ENCODE results near the gene MELTF. TPM values are rescaled to one million over a fixed set of nuclear protein-coding genes. Genes with fewer than 3 reads are reported as not detected.
A peak's percentile ranks its signal among the peaks of the same experiment; 100 is the strongest.

Gene MELTF
- total RNA-seq, 1 experiment from 2014 or later, result 0.07 TPM

- H3K4me2 ChIP-seq (ENCODE audit: low read depth, low read length, poor library complexity, severe bottlenecking), result peak overlapping the region; percentile 87
- DNase-seq, result peak; percentile 73
- H3K9ac ChIP-seq (ENCODE audit: low read length), result peak overlapping the region; percentile 80
- no peaks in the 10 kb centered on the region for H3K36me3 ChIP-seq (ENCODE audit: insufficient read depth, low read length)
- H3K4me3 ChIP-seq (ENCODE audit: low read length), result peak overlapping the region; percentile 66
- H4K20me1 ChIP-seq (ENCODE audit: insufficient read depth, low read depth, low read length), result no peaks in the 10 kb centered on the region
- no peaks in the 10 kb centered on the region for H3K9me3 ChIP-seq (ENCODE audit: low read length)
- H3K9me2 ChIP-seq (replicated peaks; ENCODE audit: insufficient read depth, low read length), result no peaks in the 10 kb centered on the region
- H3K79me2 ChIP-seq (ENCODE audit: low read length), result no peaks in the 10 kb centered on the region
- peak overlapping the region; percentile 63; the same call in 1 of the 2 replicates for H2AFZ ChIP-seq (ENCODE audit: low read length)
- no peak overlapping the region for H3K27ac ChIP-seq (ENCODE audit: low read length)
- H3K4me1 ChIP-seq (ENCODE audit: low read length), result peaks cover 22% of the 10 kb centered on the region
- no peaks in the 10 kb centered on the region for H3K27me3 ChIP-seq (ENCODE audit: low read length)
These were observed 25.9 kb downstream of the MELTF start for GRCh38 chr3:197003461-197004385.

DNA sequence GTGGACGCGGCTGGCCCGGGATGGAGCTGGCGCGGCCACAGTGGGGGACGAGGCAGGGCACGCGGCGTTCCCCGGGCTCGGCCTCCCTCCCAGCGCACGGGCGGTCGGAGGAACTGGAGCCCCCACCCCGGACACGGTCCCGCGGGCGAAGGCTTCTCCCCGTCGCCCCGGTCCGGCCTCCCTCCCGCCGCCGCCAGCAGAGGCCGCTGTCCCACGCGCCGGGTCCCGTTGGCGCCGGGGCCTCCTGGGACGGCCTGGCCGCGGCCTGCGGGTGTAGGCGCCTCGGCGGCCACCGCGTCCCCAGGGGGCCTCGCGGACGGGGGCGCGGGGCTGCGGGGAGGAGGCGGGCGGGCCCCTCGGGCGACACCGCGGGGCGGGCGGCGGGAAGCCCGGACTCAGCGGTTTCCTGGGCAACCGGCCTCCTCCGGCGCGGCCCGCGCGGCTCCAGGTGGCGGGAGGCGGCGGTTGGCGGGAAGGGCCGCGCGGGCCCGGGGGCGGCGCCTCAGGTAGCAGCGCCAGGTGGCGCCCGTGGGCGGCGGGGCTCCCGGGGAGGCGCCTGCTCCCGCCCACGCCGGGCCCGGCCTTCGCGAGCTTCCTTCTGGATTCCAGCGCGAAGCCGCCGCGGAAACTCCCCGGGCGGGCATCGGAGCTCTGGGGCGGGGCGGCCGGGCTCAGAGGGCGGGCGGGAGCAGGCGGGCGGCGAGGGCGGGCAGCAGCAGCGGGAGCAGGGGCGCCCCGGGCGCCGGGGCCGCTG lies 26.7 kb downstream of the MELTF start:
- Histone ChIP-seq H2AFZ (ENCODE audit: low read length) (peak overlapping the region; percentile 96), H4K20me1 (ENCODE audit: insufficient read depth, low read depth, low read length) (no peaks in the 10 kb centered on the region), H3K27me3 (ENCODE audit: low read length) (no peaks in the 10 kb centered on the region), H3K4me3 (ENCODE audit: low read length) (peak overlapping the region; percentile 77), H3K4me2 (ENCODE audit: low read depth, low read length, poor library complexity, severe bottlenecking) (peak overlapping the region; percentile 87), H3K9me3 (ENCODE audit: low read length) (no peaks in the 10 kb centered on the region), H3K9me2 (replicated peaks; ENCODE audit: insufficient read depth, low read length) (no peaks in the 10 kb centered on the region), H3K79me2 (ENCODE audit: low read length) (no peaks in the 10 kb centered on the region), H3K4me1 (ENCODE audit: low read length) (peaks cover 22% of the 10 kb centered on the region), H3K27ac (ENCODE audit: low read length) (no peak overlapping the region), H3K36me3 (ENCODE audit: insufficient read depth, low read length) (no peaks in the 10 kb centered on the region), H3K9ac (ENCODE audit: low read length) (peak overlapping the region; percentile 80)
- DNase-seq, result peak; percentile 89

GRCh38 chr3:197001972-197002700 lies 27.5 kb downstream of the MELTF start:
- Histone ChIP-seq H3K4me2 (ENCODE audit: low read depth, low read length, poor library complexity, severe bottlenecking) (peak overlapping the region; percentile 87), H2AFZ (ENCODE audit: low read length) (peak overlapping the region; percentile 96), H4K20me1 (ENCODE audit: insufficient read depth, low read depth, low read length) (no peaks in the 10 kb centered on the region), H3K9me3 (ENCODE audit: low read length) (no peaks in the 10 kb centered on the region), H3K36me3 (ENCODE audit: insufficient read depth, low read length) (no peaks in the 10 kb centered on the region), H3K9me2 (replicated peaks; ENCODE audit: insufficient read depth, low read length) (no peaks in the 10 kb centered on the region), H3K4me3 (ENCODE audit: low read length) (peak overlapping the region; percentile 77), H3K27ac (ENCODE audit: low read length) (no peak overlapping the region), H3K79me2 (ENCODE audit: low read length) (no peaks in the 10 kb centered on the region), H3K9ac (ENCODE audit: low read length) (peak overlapping the region; percentile 80), H3K4me1 (ENCODE audit: low read length) (peaks cover 22% of the 10 kb centered on the region), H3K27me3 (ENCODE audit: low read length) (no peaks in the 10 kb centered on the region)
- peak; percentile 66 for DNase-seq

GRCh38 chr3:197001106-197001971 lies 28.3 kb downstream of the MELTF start:
- Histone ChIP-seq H3K9ac (ENCODE audit: low read length) (peak overlapping the region; percentile 80; the same call in 1 of the 2 replicates), H2AFZ (ENCODE audit: low read length) (peak overlapping the region; percentile 96; the same call in 1 of the 2 replicates), H3K27ac (ENCODE audit: low read length) (no peak overlapping the region), H3K9me3 (ENCODE audit: low read length) (no peaks in the 10 kb centered on the region), H4K20me1 (ENCODE audit: insufficient read depth, low read depth, low read length) (no peaks in the 10 kb centered on the region), H3K79me2 (ENCODE audit: low read length) (no peaks in the 10 kb centered on the region), H3K27me3 (ENCODE audit: low read length) (no peaks in the 10 kb centered on the region), H3K4me2 (ENCODE audit: low read depth, low read length, poor library complexity, severe bottlenecking) (peak overlapping the region; percentile 87), H3K9me2 (replicated peaks; ENCODE audit: insufficient read depth, low read length) (no peaks in the 10 kb centered on the region), H3K4me3 (ENCODE audit: low read length) (peak overlapping the region; percentile 77; the same call in 1 of the 2 replicates), H3K36me3 (ENCODE audit: insufficient read depth, low read length) (no peaks in the 10 kb centered on the region), H3K4me1 (ENCODE audit: low read length) (peaks cover 22% of the 10 kb centered on the region)
- no peak for DNase-seq

GRCh38 chr3:197000211-197000610 lies 29.4 kb downstream of the MELTF start:
- no peak overlapping the region for H3K4me2 ChIP-seq (ENCODE audit: low read depth, low read length, poor library complexity, severe bottlenecking)
- H3K27ac ChIP-seq (ENCODE audit: low read length), result no peak overlapping the region
- no peaks in the 10 kb centered on the region for H3K9me3 ChIP-seq (ENCODE audit: low read length)
- no peaks in the 10 kb centered on the region for H3K36me3 ChIP-seq (ENCODE audit: insufficient read depth, low read length)
- no peaks in the 10 kb centered on the region for H4K20me1 ChIP-seq (ENCODE audit: insufficient read depth, low read depth, low read length)
- H2AFZ ChIP-seq (ENCODE audit: low read length), result no peak overlapping the region
- H3K27me3 ChIP-seq (ENCODE audit: low read length), result no peaks in the 10 kb centered on the region
- no peak overlapping the region for H3K4me3 ChIP-seq (ENCODE audit: low read length)
- no peak overlapping the region for H3K9ac ChIP-seq (ENCODE audit: low read length)
- DNase-seq, result no peak
- H3K79me2 ChIP-seq (ENCODE audit: low read length), result no peaks in the 10 kb centered on the region
- peaks cover 22% of the 10 kb centered on the region for H3K4me1 ChIP-seq (ENCODE audit: low read length)
- H3K9me2 ChIP-seq (replicated peaks; ENCODE audit: insufficient read depth, low read length), result no peaks in the 10 kb centered on the region

DNA sequence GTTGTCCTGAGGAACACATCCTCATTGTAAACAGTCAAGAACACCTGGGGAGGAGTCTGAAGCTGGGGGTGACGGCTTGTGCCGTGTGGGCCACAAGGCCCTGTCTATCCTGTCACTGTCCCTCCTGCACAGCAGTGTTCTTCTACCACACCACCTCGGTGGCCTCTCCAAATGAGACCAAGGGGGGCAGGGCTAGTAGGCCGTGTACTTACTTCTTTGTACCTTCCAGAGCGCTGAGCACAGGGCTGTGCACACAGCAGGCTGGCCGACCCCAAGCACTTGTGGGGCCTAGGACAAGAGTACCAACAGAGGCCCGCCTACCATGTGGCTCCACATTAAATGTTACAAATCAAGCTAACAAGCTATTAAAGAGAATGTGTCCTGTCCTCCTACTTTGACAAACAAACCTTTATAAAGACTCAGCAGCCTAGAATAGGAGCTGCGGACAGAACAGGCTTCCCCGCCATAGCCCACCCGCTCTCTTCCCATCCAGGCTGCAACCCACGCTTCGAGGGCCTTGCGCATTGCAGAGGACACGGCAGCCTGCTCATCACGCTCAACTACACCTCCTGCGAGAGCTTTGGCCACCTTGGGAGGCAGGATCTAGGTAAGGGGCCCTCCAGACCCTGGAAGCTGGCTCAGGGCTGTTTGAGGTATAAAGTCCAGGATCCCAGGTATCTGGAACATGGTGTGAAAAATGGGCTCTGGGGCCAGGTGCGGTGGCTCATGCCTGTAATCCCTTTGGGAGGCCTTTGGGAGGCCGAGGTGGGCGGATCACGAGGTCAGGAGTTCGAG lies 30.5 kb downstream of the MELTF start:
- DNase-seq, result no peak
- Histone ChIP-seq H3K27me3 (ENCODE audit: low read length) (no peaks in the 10 kb centered on the region), H3K36me3 (ENCODE audit: insufficient read depth, low read length) (no peaks in the 10 kb centered on the region), H3K4me3 (ENCODE audit: low read length) (no peak overlapping the region), H3K27ac (ENCODE audit: low read length) (no peak overlapping the region), H3K9me2 (replicated peaks; ENCODE audit: insufficient read depth, low read length) (no peaks in the 10 kb centered on the region), H3K4me1 (ENCODE audit: low read length) (peaks cover 19% of the 10 kb centered on the region), H3K79me2 (ENCODE audit: low read length) (no peaks in the 10 kb centered on the region), H4K20me1 (ENCODE audit: insufficient read depth, low read depth, low read length) (no peaks in the 10 kb centered on the region), H2AFZ (ENCODE audit: low read length) (no peak overlapping the region), H3K9me3 (ENCODE audit: low read length) (no peaks in the 10 kb centered on the region), H3K4me2 (ENCODE audit: low read depth, low read length, poor library complexity, severe bottlenecking) (no peak overlapping the region), H3K9ac (ENCODE audit: low read length) (no peak overlapping the region)

GRCh38 chr3:196997311-196997710 lies 32.3 kb downstream of the MELTF start:
- H3K9me2 ChIP-seq (replicated peaks; ENCODE audit: insufficient read depth, low read length), result no peaks in the 10 kb centered on the region
- no peaks in the 10 kb centered on the region for H3K79me2 ChIP-seq (ENCODE audit: low read length)
- H3K9ac ChIP-seq (ENCODE audit: low read length), result no peak overlapping the region
- no peak overlapping the region for H3K4me2 ChIP-seq (ENCODE audit: low read depth, low read length, poor library complexity, severe bottlenecking)
- no peak for DNase-seq
- H3K9me3 ChIP-seq (ENCODE audit: low read length), result no peaks in the 10 kb centered on the region
- H3K27me3 ChIP-seq (ENCODE audit: low read length), result no peaks in the 10 kb centered on the region
- no peak overlapping the region for H3K4me3 ChIP-seq (ENCODE audit: low read length)
- no peaks in the 10 kb centered on the region for H4K20me1 ChIP-seq (ENCODE audit: insufficient read depth, low read depth, low read length)
- H3K27ac ChIP-seq (ENCODE audit: low read length), result no peak overlapping the region
- no peaks in the 10 kb centered on the region for H3K36me3 ChIP-seq (ENCODE audit: insufficient read depth, low read length)
- peaks cover 8% of the 10 kb centered on the region for H3K4me1 ChIP-seq (ENCODE audit: low read length)
- no peak overlapping the region for H2AFZ ChIP-seq (ENCODE audit: low read length)
